Thyroid gland (tissue), 4 donors: Measurements from ENCODE around the gene POLD1.

ENCODE experiments used
- POLR2A ChIP-seq, 2 donors: fragments of 450-650 bp; IDR thresholded peaks; one replicate each; pipeline ENCODE4 v1.6.1; 2017; ENCODE audit warnings: antibody characterized with exemption in 2 of 2, mild to moderate bottlenecking in 2 of 2, moderate library complexity in 1 of 2
- TF ChIP-seq, protein P1 (sequence below), 6 experiments: fragments of 200-600 bp in 3 of 6; fragments of 450-650 bp in 3 of 6; sonication (generic) in 3 of 6; IDR thresholded peaks; one replicate each; pipeline ENCODE4 v1.5.1; 2016 to 2019; ENCODE audit warnings: antibody characterized with exemption in 6 of 6, mild to moderate bottlenecking in 2 of 6, inconsistent platforms in 1 of 6, moderate library complexity in 1 of 6

DNA sequence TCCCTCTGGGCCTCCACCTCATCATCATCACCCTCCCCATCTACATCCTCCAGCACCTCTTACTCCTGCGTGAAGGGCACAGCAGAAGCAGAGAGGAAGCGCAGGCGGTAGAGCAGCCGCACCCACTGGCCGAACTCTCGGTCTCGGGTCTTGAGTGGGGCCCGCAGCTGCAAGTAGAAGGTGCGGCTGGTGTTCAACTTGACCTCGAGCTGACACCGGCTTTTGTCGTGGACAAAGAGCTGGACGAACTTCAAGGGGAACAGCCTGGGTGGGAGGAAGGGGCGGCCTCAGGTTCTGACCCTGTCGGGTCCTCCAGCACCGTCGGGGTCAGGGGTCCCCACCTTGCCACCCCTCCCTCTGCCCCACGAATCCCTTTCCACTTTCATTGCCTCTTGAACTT is 83.4 kb downstream of the POLD1 start:
- TF ChIP-seq, protein P1, sequence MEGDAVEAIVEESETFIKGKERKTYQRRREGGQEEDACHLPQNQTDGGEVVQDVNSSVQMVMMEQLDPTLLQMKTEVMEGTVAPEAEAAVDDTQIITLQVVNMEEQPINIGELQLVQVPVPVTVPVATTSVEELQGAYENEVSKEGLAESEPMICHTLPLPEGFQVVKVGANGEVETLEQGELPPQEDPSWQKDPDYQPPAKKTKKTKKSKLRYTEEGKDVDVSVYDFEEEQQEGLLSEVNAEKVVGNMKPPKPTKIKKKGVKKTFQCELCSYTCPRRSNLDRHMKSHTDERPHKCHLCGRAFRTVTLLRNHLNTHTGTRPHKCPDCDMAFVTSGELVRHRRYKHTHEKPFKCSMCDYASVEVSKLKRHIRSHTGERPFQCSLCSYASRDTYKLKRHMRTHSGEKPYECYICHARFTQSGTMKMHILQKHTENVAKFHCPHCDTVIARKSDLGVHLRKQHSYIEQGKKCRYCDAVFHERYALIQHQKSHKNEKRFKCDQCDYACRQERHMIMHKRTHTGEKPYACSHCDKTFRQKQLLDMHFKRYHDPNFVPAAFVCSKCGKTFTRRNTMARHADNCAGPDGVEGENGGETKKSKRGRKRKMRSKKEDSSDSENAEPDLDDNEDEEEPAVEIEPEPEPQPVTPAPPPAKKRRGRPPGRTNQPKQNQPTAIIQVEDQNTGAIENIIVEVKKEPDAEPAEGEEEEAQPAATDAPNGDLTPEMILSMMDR (IDR thresholded peaks at IDR 0.05): no peak
- no peak for TF ChIP-seq POLR2A (IDR thresholded peaks at IDR 0.05)
